Measurements from ENCODE around the gene TBCK.
"Not testable (repeated sequence)": the region's sequence is repeated elsewhere in the genome, so short reads cannot be mapped to it uniquely, and the experiment has no call there.

Gene TBCK

GRCh38 chr4:106213291-106213690, 102.7 kb downstream of the TBCK start:
- DNase-seq (ENCODE audit: low spot score) = not testable (repeated sequence)

- no peak for DNase-seq (ENCODE audit: low spot score)
Observed at GRCh38 chr4:106210021-106210420, 106.0 kb downstream of the TBCK start.

- no peak for DNase-seq (ENCODE audit: low spot score)
Observed at GRCh38 chr4:106208481-106209460, 107.2 kb downstream of the TBCK start.

DNA sequence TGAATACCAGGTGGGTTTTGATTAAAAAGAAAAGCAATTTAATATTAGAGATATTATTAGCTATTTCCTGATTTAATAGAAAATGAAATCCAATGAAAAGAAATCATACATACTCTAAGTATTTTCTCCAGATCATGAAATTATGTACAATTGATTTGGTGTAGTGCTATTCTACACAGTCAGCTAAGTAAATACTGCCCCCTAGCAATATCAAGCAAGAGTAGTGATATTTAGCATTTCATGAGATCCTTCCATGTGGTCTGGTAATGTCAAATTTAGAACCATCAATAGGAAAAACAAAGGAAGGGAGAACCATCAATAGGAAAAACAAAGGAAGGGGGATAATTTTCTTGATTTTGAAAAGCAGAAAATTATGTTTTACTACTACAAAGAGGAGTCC, 114.6 kb downstream of the TBCK start:
- no peak for DNase-seq (ENCODE audit: low spot score)

DNA sequence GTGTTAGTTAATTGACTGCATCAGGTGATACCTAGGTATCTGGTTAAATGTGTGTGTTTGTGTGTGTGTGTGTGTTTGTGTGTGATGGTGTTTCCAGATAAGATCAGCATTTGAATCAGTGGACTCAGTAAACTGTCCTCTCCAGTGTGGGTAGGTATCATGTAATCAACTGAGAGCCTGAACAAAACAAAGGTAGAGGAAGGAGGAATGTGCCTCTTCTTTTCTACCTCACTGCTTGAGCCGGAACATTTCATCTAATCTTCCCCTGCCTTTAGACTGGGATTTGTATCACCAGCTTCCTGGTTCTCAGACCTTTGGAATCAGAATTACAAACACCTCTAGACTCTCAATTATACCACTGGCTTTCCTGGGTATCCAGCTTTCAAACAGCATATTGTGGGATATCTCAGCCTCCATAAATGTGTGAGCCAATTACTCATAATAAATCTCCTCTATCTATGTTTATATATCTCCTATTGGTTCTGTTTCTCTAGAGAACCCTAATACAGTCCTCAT, 120.5 kb downstream of the TBCK start:
- DNase-seq (ENCODE audit: low spot score) = no peak

DNA sequence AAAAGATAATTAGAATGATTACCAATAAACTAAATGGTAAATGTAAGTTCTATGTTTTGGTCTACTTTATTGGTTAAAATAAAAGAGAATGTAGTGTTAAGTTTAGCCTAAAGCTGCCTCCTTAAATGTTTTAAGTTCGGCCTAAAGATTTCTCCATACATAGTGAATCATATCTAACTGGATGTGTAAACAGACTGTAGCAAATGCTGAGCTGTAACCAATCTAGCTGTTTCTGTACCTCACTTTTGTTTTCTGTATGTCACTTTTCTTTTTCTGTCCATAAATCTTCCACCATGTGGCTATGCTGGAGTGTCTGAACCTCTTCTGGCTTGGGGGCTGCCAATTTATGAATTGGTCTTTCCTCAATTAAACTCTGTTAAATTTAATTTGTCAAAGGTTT, 121.2 kb downstream of the TBCK start:
- DNase-seq (ENCODE audit: low spot score) = no peak

- no peak for DNase-seq (ENCODE audit: low spot score)
Observed at GRCh38 chr4:106192131-106192530, 123.9 kb downstream of the TBCK start.

DNA sequence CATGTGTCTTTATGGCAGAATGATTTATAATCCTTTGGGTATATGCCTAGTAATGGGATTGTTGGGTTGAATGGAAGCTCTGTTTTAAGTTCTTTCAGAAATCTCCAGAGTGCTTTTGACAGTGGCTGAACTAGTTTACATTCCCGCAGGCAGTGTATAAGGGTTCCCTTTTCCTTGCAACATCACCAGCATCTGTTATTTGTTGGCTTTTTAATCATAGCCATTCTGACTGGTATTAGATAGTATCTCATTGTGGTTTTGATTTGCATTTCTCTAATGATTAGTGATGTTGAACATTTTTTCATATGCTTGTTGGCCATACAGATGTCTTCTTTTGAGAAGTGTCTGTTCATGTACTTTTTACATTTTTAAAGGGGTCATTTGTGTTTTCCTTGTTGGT, 129.8 kb downstream of the TBCK start:
- no peak for DNase-seq (ENCODE audit: low spot score)

DNA sequence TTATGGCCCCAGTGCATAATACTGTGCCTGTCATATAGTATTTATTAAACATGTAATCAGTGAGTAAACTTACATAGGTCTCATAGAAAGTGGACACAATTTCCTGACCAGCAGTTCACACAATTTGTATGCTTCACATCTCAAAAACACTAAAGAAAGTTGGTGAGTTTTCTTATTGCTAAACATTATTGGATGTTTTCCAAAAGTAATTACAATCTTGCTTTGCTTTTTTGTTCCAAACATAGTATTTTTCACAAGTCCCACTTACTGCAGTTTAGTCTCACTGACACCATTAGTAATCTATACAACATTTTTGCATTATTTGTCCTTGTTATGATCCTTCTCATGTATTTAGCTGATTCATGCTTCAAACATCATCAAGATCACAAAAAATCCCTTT, 132.5 kb downstream of the TBCK start:
- no peak for DNase-seq (ENCODE audit: low spot score)

DNA sequence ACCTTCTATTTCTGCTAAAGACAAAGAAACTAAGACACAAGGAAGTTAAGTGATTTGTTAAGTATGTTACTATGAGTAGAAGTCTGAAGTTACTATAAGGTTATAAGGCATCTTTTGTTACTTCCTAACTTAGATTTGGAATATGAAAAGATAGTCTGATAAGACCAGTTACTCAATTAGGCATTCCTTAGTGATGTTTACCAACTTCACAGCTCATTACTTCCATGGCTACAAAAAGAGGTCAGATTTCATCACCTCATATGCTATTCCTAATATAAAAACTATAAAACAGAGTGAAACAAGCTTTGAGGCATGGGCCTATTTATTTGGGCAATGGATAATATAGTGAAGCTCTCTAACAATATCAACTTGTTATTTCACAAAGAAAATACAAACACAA, 143.1 kb downstream of the TBCK start:
- no peak for DNase-seq (ENCODE audit: low spot score)

GRCh38 chr4:106165351-106166010, 150.5 kb downstream of the TBCK start:
- DNase-seq (ENCODE audit: low spot score) = no peak

DNA sequence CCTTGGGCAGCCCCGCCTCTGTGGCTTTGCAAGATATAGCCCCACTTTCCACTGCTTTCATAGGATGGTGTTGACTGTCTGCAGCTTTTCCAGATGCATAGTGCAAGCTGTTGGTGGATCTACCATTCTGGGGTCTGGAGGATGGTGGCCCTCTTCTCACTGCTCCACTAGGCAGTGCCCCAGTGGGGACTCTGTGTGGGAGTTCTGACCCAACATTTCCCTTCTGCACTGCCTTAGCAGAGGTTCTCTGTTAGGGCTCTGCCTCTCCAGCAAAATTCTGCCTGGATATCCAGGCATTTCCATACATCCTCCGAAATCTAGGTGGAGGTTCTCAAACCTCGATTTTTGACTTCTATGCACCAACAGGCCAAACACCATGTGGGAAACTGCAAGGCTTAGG, 153.7 kb downstream of the TBCK start:
- DNase-seq (ENCODE audit: low spot score) = no peak

DNA sequence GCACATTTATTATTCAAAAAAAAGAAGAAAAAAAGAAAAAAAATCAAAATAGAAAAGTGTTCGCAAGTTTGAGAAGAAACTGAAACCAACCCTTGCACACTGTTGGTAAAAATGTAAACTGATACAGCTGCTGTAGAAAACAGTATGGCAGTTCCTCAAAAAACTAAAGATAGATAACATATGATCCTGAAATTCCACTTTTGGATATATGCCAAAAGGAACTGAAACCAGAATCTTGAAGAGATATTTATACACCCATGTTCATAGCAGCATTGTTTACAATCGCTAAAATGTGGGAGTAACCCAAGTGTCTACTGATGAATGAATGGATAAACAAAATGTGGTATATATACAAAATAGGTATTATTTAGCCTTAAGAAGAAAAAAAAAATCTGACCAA, 155.4 kb downstream of the TBCK start:
- no peak for DNase-seq (ENCODE audit: low spot score)

DNA sequence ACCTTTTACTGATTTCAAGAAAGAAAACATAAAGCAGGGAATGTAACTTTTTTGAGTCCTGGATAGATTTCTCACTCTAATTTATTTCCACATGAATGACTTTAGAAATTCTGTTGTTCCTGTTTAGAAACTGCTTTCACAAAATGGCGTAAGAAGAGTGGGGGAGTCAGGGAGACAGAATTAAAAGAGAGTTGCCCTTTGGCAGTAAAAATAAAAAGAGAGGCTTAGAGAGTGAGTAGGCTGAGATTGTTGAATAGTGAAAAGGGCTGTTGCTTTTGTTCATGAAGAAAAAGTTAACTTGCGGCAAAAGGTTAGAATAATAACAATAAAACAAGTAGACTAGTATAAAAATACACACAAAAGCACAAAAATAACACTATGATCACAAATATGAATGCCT, 166.1 kb downstream of the TBCK start:
- DNase-seq (ENCODE audit: low spot score) = no peak

DNA sequence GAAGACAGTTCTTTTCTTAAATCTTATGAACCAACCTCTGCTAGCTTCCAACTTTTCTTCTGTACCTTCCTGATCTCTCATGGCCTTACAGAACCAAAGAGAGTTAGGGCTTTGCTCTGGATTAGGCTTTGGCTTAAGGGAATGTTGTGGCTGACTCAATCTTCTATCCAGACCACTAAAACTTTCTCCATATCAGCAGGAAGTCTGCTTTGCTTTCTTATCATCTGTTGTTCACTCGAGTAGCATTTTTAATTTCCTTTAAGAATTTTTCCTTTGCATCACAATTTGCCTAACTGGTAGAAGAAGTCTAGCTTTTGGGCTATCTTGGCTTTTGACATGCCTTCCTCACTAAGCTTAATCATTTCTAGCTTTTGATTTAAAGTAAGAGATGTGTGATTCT, 167.0 kb downstream of the TBCK start:
- DNase-seq (ENCODE audit: low spot score) = no peak

GRCh38 chr4:106142616-106143127, 173.3 kb downstream of the TBCK start:
- DNase-seq (ENCODE audit: low spot score) = no peak

DNA sequence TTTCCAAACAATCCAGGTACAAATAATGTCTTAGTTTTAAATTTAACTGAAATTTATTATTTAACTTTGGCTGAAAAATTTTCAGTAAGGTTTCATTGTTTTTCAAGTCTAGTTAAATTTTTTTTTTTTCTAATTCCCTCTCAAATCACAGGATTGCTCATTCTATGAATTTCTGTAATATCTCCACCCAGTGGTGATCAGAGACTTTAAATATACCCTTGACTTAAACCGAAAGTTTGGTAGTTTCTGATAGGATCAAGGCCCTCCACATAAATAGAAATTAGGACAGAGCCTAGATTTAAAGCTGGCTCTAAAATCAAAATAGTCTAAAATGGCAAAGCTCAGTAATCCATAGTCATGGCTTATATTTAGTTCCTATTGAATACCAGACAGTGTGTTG, 175.4 kb downstream of the TBCK start:
- DNase-seq (ENCODE audit: low spot score) = no peak

- DNase-seq (ENCODE audit: low spot score) = no peak
Observed at GRCh38 chr4:106136777-106137331, 179.2 kb downstream of the TBCK start.

DNA sequence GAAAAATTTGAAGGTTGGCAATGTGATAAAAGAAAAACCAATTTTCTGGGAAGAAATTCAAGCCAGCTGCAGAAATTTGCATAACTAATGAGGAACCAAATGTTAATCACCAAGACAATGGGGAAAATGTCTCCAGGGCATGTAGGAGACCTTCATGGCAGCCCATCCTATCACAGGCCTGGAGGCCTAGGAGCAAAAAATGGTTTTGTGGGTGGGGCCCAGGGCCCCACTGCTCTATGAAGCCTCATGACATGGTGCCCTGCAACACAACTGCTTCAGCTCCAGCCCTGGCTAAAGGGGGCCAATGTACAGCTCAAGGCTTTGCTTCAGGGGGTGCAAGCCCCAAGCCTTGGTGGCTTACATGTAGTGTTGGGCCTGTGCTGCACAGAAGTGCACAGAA, 184.0 kb downstream of the TBCK start:
- no peak for DNase-seq (ENCODE audit: low spot score)

- no peak for DNase-seq (ENCODE audit: low spot score)
Observed at GRCh38 chr4:106126062-106126461, 189.9 kb downstream of the TBCK start.

DNA sequence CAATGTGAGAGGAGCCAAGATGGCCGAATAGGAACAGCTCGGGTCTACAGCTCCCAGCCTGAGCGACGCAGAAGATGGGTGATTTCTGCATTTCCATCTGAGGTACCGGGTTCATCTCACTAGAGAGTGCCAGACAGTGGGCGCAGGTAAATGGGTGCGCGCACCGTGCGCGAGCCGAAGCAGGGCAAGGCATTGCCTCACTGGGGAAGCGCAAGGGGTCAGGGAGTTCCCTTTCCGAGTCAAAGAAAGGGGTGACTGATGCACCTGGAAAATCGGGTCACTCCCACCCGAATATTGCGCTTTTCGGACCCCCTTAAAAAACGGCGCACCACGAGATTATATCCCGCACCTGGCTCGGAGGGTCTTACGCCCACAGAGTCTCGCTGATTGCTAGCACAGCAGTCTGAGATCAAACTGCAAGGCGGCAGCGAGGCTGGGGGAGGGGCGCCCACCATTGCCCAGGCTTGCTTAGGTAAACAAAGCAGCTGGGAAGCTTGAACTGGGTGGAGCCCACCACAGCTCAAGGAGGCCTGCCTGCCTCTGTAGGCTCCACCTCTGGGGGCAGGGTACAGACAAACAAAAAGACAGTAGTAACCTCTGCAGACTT, 196.0 kb downstream of the TBCK start:
- DNase-seq (ENCODE audit: low spot score) = not testable (repeated sequence)

- no peak for DNase-seq (ENCODE audit: low spot score)
Observed at GRCh38 chr4:106116025-106116424, 200.0 kb downstream of the TBCK start.
